Measurements from ENCODE around the gene CROCC. TPM values are rescaled to one million over a fixed set of nuclear protein-coding genes. Genes with fewer than 3 reads are reported as not detected.
"Not testable (repeated sequence)": the region's sequence is repeated elsewhere in the genome, so short reads cannot be mapped to it uniquely, and the experiment has no call there.

The CROCC gene
- total RNA-seq, 1 donor from 2014 or later: 34.5 TPM

DNA sequence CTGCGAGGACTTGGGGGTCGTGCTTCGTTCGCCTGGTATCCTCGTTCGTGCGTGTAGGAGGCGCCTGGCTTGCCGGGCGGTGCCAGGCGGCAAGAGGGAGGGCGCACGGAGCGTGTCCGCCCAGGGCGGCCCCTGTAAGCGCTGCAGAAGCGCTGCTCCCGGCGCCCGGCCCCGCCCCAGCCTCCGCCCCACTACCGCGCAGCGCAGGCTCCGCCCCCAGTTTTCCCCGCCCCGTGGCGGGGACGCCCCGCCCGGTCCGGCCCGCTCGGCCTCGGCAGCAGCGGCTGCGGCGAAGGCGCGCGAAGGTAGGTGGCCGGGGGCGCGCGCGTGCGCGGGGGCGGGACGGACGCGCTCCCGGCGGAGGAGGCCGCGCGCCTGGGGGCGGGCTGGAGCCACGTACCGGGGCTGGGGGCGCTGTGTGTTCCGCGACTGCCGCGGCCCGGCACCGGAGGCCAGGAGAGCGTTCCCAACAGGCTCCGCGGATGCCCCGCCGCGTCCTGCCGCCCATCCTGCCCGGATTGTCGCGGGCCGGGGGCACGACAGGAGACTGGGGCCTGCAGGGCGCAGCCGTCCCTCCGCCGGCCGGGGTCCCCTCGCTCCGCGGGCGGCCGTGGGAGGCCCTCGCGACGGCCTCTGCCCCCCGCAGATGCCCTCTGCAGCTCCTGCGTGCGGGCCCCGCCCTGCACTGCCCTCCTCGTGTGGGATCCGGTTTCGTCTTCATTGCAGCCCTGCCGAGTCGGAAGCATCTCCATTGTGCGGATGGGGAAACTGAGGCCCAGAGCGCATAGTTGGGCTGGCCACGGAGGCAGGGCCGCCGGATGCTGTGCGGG is 7.7 kb upstream of the CROCC start:
- peaks cover 17% of the 10 kb centered on the region for H3K4me1 Mint-ChIP-seq (ENCODE audit: unreplicated experiment)
- DNase-seq (ENCODE audit: extremely low spot score, unreplicated experiment): peak; percentile 98
- peak overlapping the region; percentile 69 for H3K27ac Mint-ChIP-seq (ENCODE audit: unreplicated experiment)
- no peaks in the 10 kb centered on the region for H3K36me3 Mint-ChIP-seq (ENCODE audit: unreplicated experiment)
- peak overlapping the region; percentile 80 for H3K4me3 Mint-ChIP-seq (ENCODE audit: unreplicated experiment)
- H3K27me3 Mint-ChIP-seq (ENCODE audit: unreplicated experiment): no peaks in the 10 kb centered on the region
- TF ChIP-seq CTCF (IDR thresholded peaks at IDR 0.05): no peak
- no peaks in the 10 kb centered on the region for H3K9me3 Mint-ChIP-seq (ENCODE audit: unreplicated experiment)

DNA sequence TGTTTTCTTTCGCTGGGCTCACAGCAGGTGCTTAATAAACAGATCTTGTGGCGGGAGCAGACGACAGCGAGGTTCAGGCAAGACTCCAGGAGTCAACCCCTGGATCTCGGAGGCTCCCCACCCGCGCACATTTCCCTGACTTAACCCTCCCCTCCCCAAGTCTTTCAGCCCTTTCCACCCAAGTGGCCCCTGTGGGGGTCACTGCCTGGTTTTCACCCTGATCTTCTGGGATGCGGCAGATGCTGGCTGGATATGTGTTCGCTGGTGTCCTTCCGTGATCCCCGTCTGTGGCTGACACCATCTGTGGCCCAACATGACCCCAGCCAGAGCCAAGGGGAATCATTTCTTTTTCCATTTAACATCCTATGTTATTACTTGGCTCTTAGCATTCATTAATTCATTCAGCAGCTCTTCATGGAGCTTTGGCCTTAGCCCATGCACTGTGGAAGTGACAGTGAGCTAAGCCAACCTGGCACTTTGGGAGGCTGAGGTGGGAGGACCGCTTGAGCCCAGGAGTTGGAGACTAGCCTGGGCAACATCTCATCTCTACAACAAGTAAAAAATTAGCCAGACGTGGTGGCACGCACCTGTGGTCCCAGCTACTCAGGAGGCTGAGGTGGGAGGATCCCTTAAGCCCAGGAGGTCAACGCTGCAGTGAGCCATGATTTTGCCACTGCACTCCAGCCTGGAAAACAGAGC is 6.7 kb upstream of the CROCC start:
- H3K27me3 Mint-ChIP-seq (ENCODE audit: unreplicated experiment); H3K9me3 Mint-ChIP-seq (ENCODE audit: unreplicated experiment); H3K36me3 Mint-ChIP-seq (ENCODE audit: unreplicated experiment); DNase-seq (ENCODE audit: extremely low spot score, unreplicated experiment): not testable (repeated sequence)
- H3K27ac Mint-ChIP-seq (ENCODE audit: unreplicated experiment): peak overlapping the region; percentile 59
- peaks cover 17% of the 10 kb centered on the region for H3K4me1 Mint-ChIP-seq (ENCODE audit: unreplicated experiment)
- peak overlapping the region; percentile 80 for H3K4me3 Mint-ChIP-seq (ENCODE audit: unreplicated experiment)

DNA sequence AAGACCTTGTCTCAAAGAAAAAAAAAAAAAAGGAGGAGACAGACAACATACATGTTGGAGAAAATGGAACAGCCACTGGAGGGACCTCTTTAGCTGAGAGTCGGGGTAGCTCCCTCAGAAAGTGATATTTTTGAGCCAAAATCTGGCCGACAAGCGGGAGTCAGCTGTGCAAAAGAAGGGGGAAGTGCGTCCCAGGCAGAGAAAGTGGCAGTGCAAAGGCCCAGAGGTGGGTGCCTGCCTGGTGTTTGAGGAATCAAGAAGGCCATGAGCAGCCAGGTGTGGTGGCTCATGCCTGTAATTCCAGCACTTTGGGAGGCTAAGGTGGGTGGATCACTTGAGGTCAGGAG is 6.1 kb upstream of the CROCC start:
- no peaks in the 10 kb centered on the region for H3K36me3 Mint-ChIP-seq (ENCODE audit: unreplicated experiment)
- H3K27me3 Mint-ChIP-seq (ENCODE audit: unreplicated experiment): no peaks in the 10 kb centered on the region
- H3K27ac Mint-ChIP-seq (ENCODE audit: unreplicated experiment): no peak overlapping the region
- H3K4me1 Mint-ChIP-seq (ENCODE audit: unreplicated experiment): peaks cover 17% of the 10 kb centered on the region
- no peak for DNase-seq (ENCODE audit: extremely low spot score, unreplicated experiment)
- H3K9me3 Mint-ChIP-seq (ENCODE audit: unreplicated experiment): no peaks in the 10 kb centered on the region
- no peak for TF ChIP-seq CTCF (IDR thresholded peaks at IDR 0.05)
- H3K4me3 Mint-ChIP-seq (ENCODE audit: unreplicated experiment): peak overlapping the region; percentile 80

- not testable (repeated sequence) for H3K36me3 Mint-ChIP-seq (ENCODE audit: unreplicated experiment); H3K9me3 Mint-ChIP-seq (ENCODE audit: unreplicated experiment); H3K27me3 Mint-ChIP-seq (ENCODE audit: unreplicated experiment); H3K27ac Mint-ChIP-seq (ENCODE audit: unreplicated experiment); DNase-seq (ENCODE audit: extremely low spot score, unreplicated experiment)
- Mint-ChIP-seq H3K4me3 (ENCODE audit: unreplicated experiment) (peak overlapping the region; percentile 3), H3K4me1 (ENCODE audit: unreplicated experiment) (peaks cover 18% of the 10 kb centered on the region)
These were observed 5.5 kb upstream of the CROCC start for GRCh38 chr1:16916036-16916880.

DNA sequence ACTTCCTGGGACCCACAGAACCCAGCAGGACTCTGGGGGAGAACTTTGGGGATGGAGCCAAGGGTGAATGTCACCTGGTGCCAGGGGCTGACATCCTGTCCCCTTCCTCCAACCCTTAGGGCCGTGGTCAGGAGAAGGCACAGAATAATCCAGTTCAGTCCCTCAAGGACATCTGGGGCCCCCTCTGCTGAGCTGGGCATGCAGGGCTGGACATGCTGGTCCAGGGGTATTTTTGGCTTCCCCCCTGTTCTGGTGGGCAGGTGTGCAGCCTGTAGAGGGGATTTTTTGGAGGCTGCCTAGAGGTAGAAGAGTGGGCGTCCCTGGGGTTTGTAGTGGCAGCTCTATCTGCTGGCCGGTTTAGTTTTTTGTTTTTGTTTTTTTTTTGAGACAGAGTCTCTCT is 3.4 kb upstream of the CROCC start:
- Mint-ChIP-seq H3K36me3 (ENCODE audit: unreplicated experiment) (no peaks in the 10 kb centered on the region), H3K4me3 (ENCODE audit: unreplicated experiment) (no peak overlapping the region), H3K9me3 (ENCODE audit: unreplicated experiment) (no peaks in the 10 kb centered on the region), H3K4me1 (ENCODE audit: unreplicated experiment) (peaks cover 23% of the 10 kb centered on the region), H3K27me3 (ENCODE audit: unreplicated experiment) (no peaks in the 10 kb centered on the region), H3K27ac (ENCODE audit: unreplicated experiment) (no peak overlapping the region)
- no peak for TF ChIP-seq CTCF (IDR thresholded peaks at IDR 0.05)
- DNase-seq (ENCODE audit: extremely low spot score, unreplicated experiment): no peak

GRCh38 chr1:16918936-16919665 is 2.6 kb upstream of the CROCC start:
- not testable (repeated sequence) for H3K4me3 Mint-ChIP-seq (ENCODE audit: unreplicated experiment); H3K36me3 Mint-ChIP-seq (ENCODE audit: unreplicated experiment); H3K27ac Mint-ChIP-seq (ENCODE audit: unreplicated experiment); DNase-seq (ENCODE audit: extremely low spot score, unreplicated experiment); H3K9me3 Mint-ChIP-seq (ENCODE audit: unreplicated experiment); H3K27me3 Mint-ChIP-seq (ENCODE audit: unreplicated experiment)
- H3K4me1 Mint-ChIP-seq (ENCODE audit: unreplicated experiment): peaks cover 20% of the 10 kb centered on the region
